Upper lobe of left lung (tissue), 6 donors: Measurements from ENCODE around the gene SNCG. TPM values are rescaled to one million over a fixed set of nuclear protein-coding genes. Genes with fewer than 3 reads are reported as not detected.
"Not testable (repeated sequence)": the region's sequence is repeated elsewhere in the genome, so short reads cannot be mapped to it uniquely, and the experiment has no call there.

ENCODE experiments used
- ATAC-seq, 2 donors: fragments of 200-7000 bp; cut with Tn5 transposase; one replicate each; pipeline ENCODE4 v1.9.1; 2022; ENCODE audit warnings: mild to moderate bottlenecking in 2 of 2, moderate library complexity in 2 of 2; ENCODE audit not compliant: low FRiP score in 2 of 2
- DNase-seq, 2 donors: peaks; one replicate each; pipeline ENCODE4 v3.0.0-alpha.2; 2019 to 2020
- H3K27ac ChIP-seq, 4 donors: fragments of 200-600 bp; sonication (generic); one replicate each; pipeline ENCODE4 v1.5.1; 2016 to 2019
- H3K27me3 ChIP-seq, 4 donors: fragments of 200-600 bp; sonication (generic); one replicate each; pipeline ENCODE4 v1.5.1; 2017 to 2019
- H3K36me3 ChIP-seq, 4 donors: fragments of 200-600 bp; sonication (generic); one replicate each; pipeline ENCODE4 v1.5.1; 2016 to 2019
- H3K4me1 ChIP-seq, 4 donors: fragments of 200-600 bp; sonication (generic); one replicate each; pipeline ENCODE4 v1.5.1; 2018 to 2019
- H3K4me3 ChIP-seq, 4 donors: fragments of 200-600 bp; sonication (generic); one replicate each; pipeline ENCODE4 v1.5.1; 2017 to 2019; ENCODE audit warnings: mild to moderate bottlenecking in 2 of 4, moderate library complexity in 1 of 4
- H3K9me3 ChIP-seq, 4 donors: fragments of 200-600 bp; sonication (generic); one replicate each; pipeline ENCODE4 v1.5.1; 2018 to 2019
- CTCF ChIP-seq, 6 experiments: fragments of 450-650 bp in 4 of 6; fragments of 200-600 bp in 2 of 6; sonication (generic) in 2 of 6; IDR thresholded peaks; one replicate each; pipeline ENCODE4 v1.5.1; 2016 to 2019; ENCODE audit warnings: antibody characterized with exemption in 6 of 6
- EP300 ChIP-seq, 4 donors: sonication (generic); formaldehyde crosslinking; IDR thresholded peaks; one replicate each; pipeline ENCODE4 v1.5.1; 2017; ENCODE audit warnings: antibody characterized with exemption in 4 of 4, control low read depth in 2 of 4
- POLR2A ChIP-seq, 4 donors: fragments of 450-650 bp; IDR thresholded peaks; one replicate each; pipeline ENCODE4 v1.5.1; 2016 to 2017; ENCODE audit warnings: antibody characterized with exemption in 4 of 4, mild to moderate bottlenecking in 2 of 4
- POLR2AphosphoS5 ChIP-seq, 2 donors: sonication (generic); formaldehyde crosslinking; IDR thresholded peaks; one replicate each; pipeline ENCODE4 v1.5.1; 2017; ENCODE audit warnings: antibody characterized with exemption in 2 of 2
- WGBS, 2 donors: methylation state at CpG; one replicate each; pipeline ENCODE4 v1.1.5; 2017 to 2018; 5-methylcytosine and 5-hydroxymethylcytosine counted together
- total RNA-seq, 6 donors: library from RNA; depleted of rRNA in 4 of 6; stranded (reverse); fragments of >200 nt in 4 of 6; gene quantifications; one replicate each; pipeline versions ENCODE4 v1.1.0 to v1.2.1, GENCODE V29; 2016 to 2021
- donor health status: DM: no; HTN: no; CAD: no; lungs with moderate emphysema.
- donor health status: DM: no; HTN: yes; CAD: no; lungs with severe emphysema.

SNCG gene
- total RNA-seq, 6 donors from 2014 or later, result 2.9 to 24.7 (median 6.4) TPM; not detected in 1

- TF ChIP-seq CTCF (IDR thresholded peaks at IDR 0.05), result no peak
- TF ChIP-seq EP300 (IDR thresholded peaks at IDR 0.05), result no peak
- TF ChIP-seq POLR2AphosphoS5 (IDR thresholded peaks at IDR 0.05), result no peak
- TF ChIP-seq POLR2A (IDR thresholded peaks at IDR 0.05), result no peak
- 50 to 58% methylated on average over 1 of the region's 1 CpG for WGBS, 2 donors
- H3K27me3 ChIP-seq, result no peaks in the 10 kb centered on the region
- peaks cover 0 to 2% (median 0%) of the 10 kb centered on the region in 4 donors for H3K36me3 ChIP-seq
- no peak overlapping the region for H3K4me3 ChIP-seq
- DNase-seq (no peak), ATAC-seq (no peak)
- H3K27ac ChIP-seq, result peak overlapping the region in 2 of 4 donors; percentile 15 to 17
- H3K9me3 ChIP-seq, result peaks cover 0 to 4% (median 0%) of the 10 kb centered on the region in 4 donors
- H3K4me1 ChIP-seq, result peaks cover 20 to 30% (median 22%) of the 10 kb centered on the region in 4 donors
Measured at GRCh38 chr10:86950349-86950748, 8.1 kb upstream of the SNCG start.

- Histone ChIP-seq H3K4me3 (no peak overlapping the region), H3K9me3 (peaks cover 0 to 4% (median 0%) of the 10 kb centered on the region in 4 donors), H3K4me1 (peaks cover 17 to 27% (median 24%) of the 10 kb centered on the region in 4 donors), H3K36me3 (no peaks in the 10 kb centered on the region), H3K27ac (peak overlapping the region in 1 of 4 donors; percentile 85), H3K27me3 (no peaks in the 10 kb centered on the region)
- no peak for TF ChIP-seq POLR2AphosphoS5 (IDR thresholded peaks at IDR 0.05)
- TF ChIP-seq POLR2A (IDR thresholded peaks at IDR 0.05), result no peak
- no peak for TF ChIP-seq CTCF (IDR thresholded peaks at IDR 0.05)
- no peak for TF ChIP-seq EP300 (IDR thresholded peaks at IDR 0.05)
- DNase-seq, result no peak
- no peak for ATAC-seq
Measured at GRCh38 chr10:86951184-86951761, 7.1 kb upstream of the SNCG start.

- Histone ChIP-seq H3K36me3 (no peaks in the 10 kb centered on the region), H3K9me3 (peaks cover 0 to 4% (median 0%) of the 10 kb centered on the region in 4 donors), H3K4me3 (no peak overlapping the region), H3K27me3 (no peaks in the 10 kb centered on the region), H3K4me1 (peaks cover 17 to 27% (median 24%) of the 10 kb centered on the region in 4 donors), H3K27ac (peak overlapping the region in 2 of 4 donors; percentile 20 to 85)
- ATAC-seq (no peak), DNase-seq (no peak)
- WGBS, 2 donors, result 76 to 91% methylated on average over 7 of the region's 7 CpGs
- TF ChIP-seq CTCF (IDR thresholded peaks at IDR 0.05), result no peak
- TF ChIP-seq POLR2A (IDR thresholded peaks at IDR 0.05), result no peak
- TF ChIP-seq POLR2AphosphoS5 (IDR thresholded peaks at IDR 0.05), result no peak
- no peak for TF ChIP-seq EP300 (IDR thresholded peaks at IDR 0.05)
Measured at GRCh38 chr10:86952106-86952505, 6.3 kb upstream of the SNCG start.

GRCh38 chr10:86952697-86953096, 5.7 kb upstream of the SNCG start:
- DNase-seq, H3K27me3 ChIP-seq, ATAC-seq, H3K36me3 ChIP-seq, H3K9me3 ChIP-seq, H3K4me3 ChIP-seq: not testable (repeated sequence)
- 95% methylated on average over 10 of the region's 10 CpGs for WGBS, 2 donors
- H3K27ac ChIP-seq, result peak overlapping the region in 2 of 4 donors; percentile 85 to 90
- peaks cover 18 to 29% (median 28%) of the 10 kb centered on the region in 4 donors for H3K4me1 ChIP-seq

GRCh38 chr10:86953747-86954680, 4.4 kb upstream of the SNCG start:
- 48 to 51% methylated on average over 6 to 12 of the region's 15 CpGs for WGBS, 2 donors
- DNase-seq (peak in 1 of 2 donors; percentile 53), ATAC-seq (peak; percentile 40 to 71)
- Histone ChIP-seq H3K4me3 (peak overlapping the region in 2 of 4 donors; percentile 40 to 47), H3K36me3 (no peaks in the 10 kb centered on the region), H3K27ac (peak overlapping the region; percentile 81 to 90 (median 85)), H3K4me1 (peaks cover 31 to 42% (median 41%) of the 10 kb centered on the region in 4 donors), H3K27me3 (no peaks in the 10 kb centered on the region), H3K9me3 (peaks cover 0 to 4% (median 0%) of the 10 kb centered on the region in 4 donors)
- TF ChIP-seq CTCF (IDR thresholded peaks at IDR 0.05) (no peak), EP300 (IDR thresholded peaks at IDR 0.05) (peak in 2 of 4 donors; percentile 67 to 90), POLR2AphosphoS5 (IDR thresholded peaks at IDR 0.05) (peak; percentile 62 to 78), POLR2A (IDR thresholded peaks at IDR 0.05) (no peak)
